SK-N-SH treated with all-trans-retinoic acid at 6 μM for 48 hours (cell line): Measurements from ENCODE around the gene ADARB2.

Experiments used
- ARNTL ChIP-seq: fragments of 450-650 bp; formaldehyde crosslinking; IDR thresholded peaks from 2 replicates; pipeline ENCODE4 v1.5.0; 2020; ENCODE audit warnings: low read depth, mild to moderate bottlenecking, moderate library complexity, borderline replicate concordance
- BACH2 ChIP-seq: fragments of 250-450 bp; sonication (Bioruptor Pico); IDR thresholded peaks from 2 replicates; pipeline ENCODE4 v1.9.0; 2021; ENCODE audit warnings: mild to moderate bottlenecking, borderline replicate concordance
- CSDC2 ChIP-seq: fragments of 250-450 bp; sonication (Bioruptor Pico); IDR thresholded peaks from 2 replicates; pipeline ENCODE4 v1.5.0; 2020; ENCODE audit warnings: mild to moderate bottlenecking, moderate library complexity
- GLIS3 ChIP-seq: fragments of 250-450 bp; sonication (Bioruptor Pico); IDR thresholded peaks from 2 replicates; pipeline ENCODE4 v1.5.0; 2020; ENCODE audit warnings: mild to moderate bottlenecking, moderate library complexity
- ISL1 ChIP-seq: fragments of 250-450 bp; sonication (Bioruptor Pico); IDR thresholded peaks from 2 replicates; pipeline ENCODE4 v2.1.2; 2022; ENCODE audit warnings: mild to moderate bottlenecking, moderate library complexity
- PATZ1 ChIP-seq: fragments of 250-450 bp; sonication (Bioruptor Pico); IDR thresholded peaks from 2 replicates; pipeline ENCODE4 v1.8.0; 2020; ENCODE audit warnings: mild to moderate bottlenecking, moderate library complexity, borderline replicate concordance
- PPARA ChIP-seq: fragments of 250-450 bp; sonication (Bioruptor Pico); IDR thresholded peaks from 2 replicates; pipeline ENCODE4 v1.5.0; 2020; ENCODE audit warnings: mild to moderate bottlenecking, borderline replicate concordance
- TSHZ2 ChIP-seq: fragments of 250-450 bp; sonication (Bioruptor Pico); IDR thresholded peaks from 2 replicates; pipeline ENCODE4 v1.5.0; 2020; ENCODE audit warnings: mild to moderate bottlenecking, moderate library complexity
- ZC3H10 ChIP-seq: fragments of 250-450 bp; sonication (Bioruptor Pico); IDR thresholded peaks from 2 replicates; pipeline ENCODE4 v1.5.1; 2021; ENCODE audit warnings: mild to moderate bottlenecking, moderate library complexity
- ZFP30 ChIP-seq: fragments of 450-650 bp; formaldehyde crosslinking; IDR thresholded peaks from 2 replicates; pipeline ENCODE4 v1.5.0; 2022; ENCODE audit warnings: mild to moderate bottlenecking, moderate library complexity
- ZNF565 ChIP-seq: fragments of 450-650 bp; formaldehyde crosslinking; conservative IDR thresholded peaks from 2 replicates; pipeline ENCODE4 v1.5.0; 2020; ENCODE audit warnings: low read depth, mild to moderate bottlenecking, moderate library complexity
- ZNF8 ChIP-seq: fragments of 450-650 bp; formaldehyde crosslinking; IDR thresholded peaks from 2 replicates; pipeline ENCODE4 v1.5.0; 2020; ENCODE audit warnings: mild to moderate bottlenecking, moderate library complexity

GRCh38 chr10:1643908-1644179, 93.5 kb downstream of the ADARB2 start:
- no peak for TF ChIP-seq ZNF8 (CRISPR knock-in tag)
- no peak for TF ChIP-seq BACH2 (CRISPR knock-in tag)
- no peak for TF ChIP-seq PPARA (CRISPR knock-in tag)
- TF ChIP-seq ARNTL (CRISPR knock-in tag) = no peak
- no peak for TF ChIP-seq PATZ1 (CRISPR knock-in tag)
- no peak for TF ChIP-seq ZC3H10
- TF ChIP-seq ZNF565 (CRISPR knock-in tag) = no peak
- TF ChIP-seq TSHZ2 = no peak
- no peak for TF ChIP-seq ISL1
- TF ChIP-seq CSDC2 (CRISPR knock-in tag) = no peak
- no peak for TF ChIP-seq ZFP30 (CRISPR knock-in tag)
- no peak for TF ChIP-seq GLIS3
